Testis (tissue), 2 donors: ENCODE results near the gene CHI3L1.

Experiments used
- POLR2A ChIP-seq: fragments of 450-650 bp; IDR thresholded peaks from one replicate; pipeline ENCODE4 v1.6.1; 2017; ENCODE audit warnings: antibody characterized with exemption, mild to moderate bottlenecking, moderate library complexity
- TF ChIP-seq, protein P1 (sequence below), 3 experiments: fragments of 450-650 bp in 2 of 3; fragments of 200-600 bp in 1 of 3; sonication (generic) in 1 of 3; IDR thresholded peaks; one replicate each; pipeline ENCODE4 v1.5.1; 2016 to 2019; ENCODE audit warnings: antibody characterized with exemption in 3 of 3, mild to moderate bottlenecking in 2 of 3, moderate library complexity in 1 of 3

- TF ChIP-seq, protein P1, sequence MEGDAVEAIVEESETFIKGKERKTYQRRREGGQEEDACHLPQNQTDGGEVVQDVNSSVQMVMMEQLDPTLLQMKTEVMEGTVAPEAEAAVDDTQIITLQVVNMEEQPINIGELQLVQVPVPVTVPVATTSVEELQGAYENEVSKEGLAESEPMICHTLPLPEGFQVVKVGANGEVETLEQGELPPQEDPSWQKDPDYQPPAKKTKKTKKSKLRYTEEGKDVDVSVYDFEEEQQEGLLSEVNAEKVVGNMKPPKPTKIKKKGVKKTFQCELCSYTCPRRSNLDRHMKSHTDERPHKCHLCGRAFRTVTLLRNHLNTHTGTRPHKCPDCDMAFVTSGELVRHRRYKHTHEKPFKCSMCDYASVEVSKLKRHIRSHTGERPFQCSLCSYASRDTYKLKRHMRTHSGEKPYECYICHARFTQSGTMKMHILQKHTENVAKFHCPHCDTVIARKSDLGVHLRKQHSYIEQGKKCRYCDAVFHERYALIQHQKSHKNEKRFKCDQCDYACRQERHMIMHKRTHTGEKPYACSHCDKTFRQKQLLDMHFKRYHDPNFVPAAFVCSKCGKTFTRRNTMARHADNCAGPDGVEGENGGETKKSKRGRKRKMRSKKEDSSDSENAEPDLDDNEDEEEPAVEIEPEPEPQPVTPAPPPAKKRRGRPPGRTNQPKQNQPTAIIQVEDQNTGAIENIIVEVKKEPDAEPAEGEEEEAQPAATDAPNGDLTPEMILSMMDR (IDR thresholded peaks at IDR 0.05): no peak
- TF ChIP-seq POLR2A: no peak
Observed at GRCh38 chr1:203147376-203147775, 39.1 kb downstream of the CHI3L1 start.
